ENCODE results near the gene SPDYE1. TPM values are rescaled to one million over a fixed set of nuclear protein-coding genes. Genes with fewer than 3 reads are reported as not detected.
"Not testable (repeated sequence)": the region's sequence is repeated elsewhere in the genome, so short reads cannot be mapped to it uniquely, and the experiment has no call there.

The SPDYE1 gene, protein sequence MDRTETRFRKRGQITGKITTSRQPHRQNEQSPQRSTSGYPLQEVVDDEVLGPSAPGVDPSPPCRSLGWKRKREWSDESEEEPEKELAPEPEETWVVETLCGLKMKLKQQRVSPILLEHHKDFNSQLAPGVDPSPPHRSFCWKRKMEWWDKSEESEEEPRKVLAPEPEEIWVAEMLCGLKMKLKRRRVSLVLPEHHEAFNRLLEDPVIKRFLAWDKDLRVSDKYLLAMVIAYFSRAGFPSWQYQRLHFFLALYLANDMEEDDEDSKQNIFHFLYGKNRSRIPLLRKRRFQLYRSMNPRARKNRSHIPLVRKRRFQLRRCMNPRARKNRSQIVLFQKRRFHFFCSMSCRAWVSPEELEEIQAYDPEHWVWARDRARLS
- not detected for polyA plus RNA-seq (2012; ENCODE audit: insufficient read length, low read depth)

DNA sequence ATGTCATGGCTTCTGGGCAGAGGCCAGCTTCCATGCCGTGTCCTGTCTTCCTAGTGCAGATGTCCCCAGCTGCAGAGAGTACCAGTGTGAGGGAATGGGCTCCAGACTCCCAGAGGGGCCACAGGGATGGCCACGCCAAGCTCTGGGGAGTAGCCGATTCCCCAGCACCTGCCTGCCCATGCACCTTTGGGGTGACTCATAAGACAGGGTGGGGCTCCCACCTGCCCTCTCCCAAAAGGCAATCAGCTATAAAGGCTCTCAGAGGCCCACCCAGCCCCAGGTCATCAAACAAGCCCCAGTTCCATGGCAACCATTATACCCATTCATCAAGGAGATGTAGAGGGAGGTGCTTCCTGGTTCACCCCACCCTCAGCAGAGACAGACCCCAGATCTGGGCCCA, at the start of gene SPDYE1:
SPDYE1 (plus strand) TSS at position 366 of the 400 bp plus-strand sequence. CDS start 2,053 bp downstream, outside the sequence.
- TF ChIP-seq TAF1 (IDR thresholded peaks at IDR 0.05; ENCODE audit: borderline replicate concordance, insufficient read depth, low read length); SIN3A (IDR thresholded peaks at IDR 0.05; ENCODE audit: borderline replicate concordance, insufficient read depth, low read length); FOXP2 (optimal IDR thresholded peaks at IDR 0.05; ENCODE audit: borderline replicate concordance, extremely low read depth, extremely low read length, insufficient read depth): not testable (repeated sequence)

DNA sequence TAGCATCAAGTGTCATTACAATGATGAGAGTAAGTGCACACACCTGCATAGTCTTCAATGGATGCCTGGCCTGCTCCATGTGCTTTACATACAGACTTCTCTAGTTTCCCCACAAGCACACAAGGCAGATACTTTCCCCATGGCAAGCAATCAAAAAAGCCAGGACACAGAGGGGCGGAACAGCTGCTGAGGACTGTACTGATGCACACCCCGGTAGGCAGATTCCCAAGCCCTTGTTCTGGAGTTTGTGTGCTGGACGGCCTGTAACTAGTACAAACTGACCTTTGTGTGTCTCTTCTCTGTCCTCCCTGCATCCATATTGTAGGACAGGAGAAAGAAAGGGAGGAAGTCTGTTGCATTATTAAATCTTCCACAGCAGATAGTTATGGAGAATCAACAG, 45.7 kb upstream of the SPDYE1 start:
- no peak for TF ChIP-seq FOXP2 (optimal IDR thresholded peaks at IDR 0.05; ENCODE audit: borderline replicate concordance, extremely low read depth, extremely low read length, insufficient read depth)
- TF ChIP-seq POLR2AphosphoS5 (IDR thresholded peaks at IDR 0.05; ENCODE audit: low read depth, low read length), result no peak
- TF ChIP-seq TAF1 (IDR thresholded peaks at IDR 0.05; ENCODE audit: borderline replicate concordance, insufficient read depth, low read length), result no peak
- TF ChIP-seq, protein P1, sequence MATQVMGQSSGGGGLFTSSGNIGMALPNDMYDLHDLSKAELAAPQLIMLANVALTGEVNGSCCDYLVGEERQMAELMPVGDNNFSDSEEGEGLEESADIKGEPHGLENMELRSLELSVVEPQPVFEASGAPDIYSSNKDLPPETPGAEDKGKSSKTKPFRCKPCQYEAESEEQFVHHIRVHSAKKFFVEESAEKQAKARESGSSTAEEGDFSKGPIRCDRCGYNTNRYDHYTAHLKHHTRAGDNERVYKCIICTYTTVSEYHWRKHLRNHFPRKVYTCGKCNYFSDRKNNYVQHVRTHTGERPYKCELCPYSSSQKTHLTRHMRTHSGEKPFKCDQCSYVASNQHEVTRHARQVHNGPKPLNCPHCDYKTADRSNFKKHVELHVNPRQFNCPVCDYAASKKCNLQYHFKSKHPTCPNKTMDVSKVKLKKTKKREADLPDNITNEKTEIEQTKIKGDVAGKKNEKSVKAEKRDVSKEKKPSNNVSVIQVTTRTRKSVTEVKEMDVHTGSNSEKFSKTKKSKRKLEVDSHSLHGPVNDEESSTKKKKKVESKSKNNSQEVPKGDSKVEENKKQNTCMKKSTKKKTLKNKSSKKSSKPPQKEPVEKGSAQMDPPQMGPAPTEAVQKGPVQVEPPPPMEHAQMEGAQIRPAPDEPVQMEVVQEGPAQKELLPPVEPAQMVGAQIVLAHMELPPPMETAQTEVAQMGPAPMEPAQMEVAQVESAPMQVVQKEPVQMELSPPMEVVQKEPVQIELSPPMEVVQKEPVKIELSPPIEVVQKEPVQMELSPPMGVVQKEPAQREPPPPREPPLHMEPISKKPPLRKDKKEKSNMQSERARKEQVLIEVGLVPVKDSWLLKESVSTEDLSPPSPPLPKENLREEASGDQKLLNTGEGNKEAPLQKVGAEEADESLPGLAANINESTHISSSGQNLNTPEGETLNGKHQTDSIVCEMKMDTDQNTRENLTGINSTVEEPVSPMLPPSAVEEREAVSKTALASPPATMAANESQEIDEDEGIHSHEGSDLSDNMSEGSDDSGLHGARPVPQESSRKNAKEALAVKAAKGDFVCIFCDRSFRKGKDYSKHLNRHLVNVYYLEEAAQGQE (IDR thresholded peaks at IDR 0.05; ENCODE audit: insufficient read depth in 1 of 2, low read depth in 2 of 2, low read length in 2 of 2), result no peak
- TF ChIP-seq SIN3A (IDR thresholded peaks at IDR 0.05; ENCODE audit: borderline replicate concordance, insufficient read depth, low read length), result no peak

DNA sequence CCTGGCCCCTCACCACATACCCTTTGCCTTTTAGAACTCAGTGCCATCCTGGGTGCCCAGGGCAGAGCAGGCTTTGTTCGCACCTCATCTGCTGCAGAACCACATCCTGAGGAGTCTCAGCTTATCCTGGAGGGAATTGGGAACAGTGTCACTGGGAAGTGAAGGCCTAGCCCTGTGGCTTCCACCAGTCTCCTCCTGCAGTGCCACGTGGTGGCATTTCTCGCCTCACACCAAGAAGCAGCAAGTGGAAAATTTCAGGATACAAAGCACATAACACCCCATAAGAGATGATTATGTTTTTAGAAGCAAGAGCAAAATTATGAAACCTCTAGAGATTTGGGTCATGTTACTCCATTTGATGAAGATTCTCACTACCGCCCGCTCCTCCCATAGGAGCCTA, 44.6 kb upstream of the SPDYE1 start:
- no peak for TF ChIP-seq SIN3A (IDR thresholded peaks at IDR 0.05; ENCODE audit: borderline replicate concordance, insufficient read depth, low read length)
- TF ChIP-seq, protein P1 (IDR thresholded peaks at IDR 0.05; ENCODE audit: insufficient read depth in 1 of 2, low read depth in 2 of 2, low read length in 2 of 2), result no peak
- no peak for TF ChIP-seq TAF1 (IDR thresholded peaks at IDR 0.05; ENCODE audit: borderline replicate concordance, insufficient read depth, low read length)
- no peak for TF ChIP-seq POLR2AphosphoS5 (IDR thresholded peaks at IDR 0.05; ENCODE audit: low read depth, low read length)
- TF ChIP-seq FOXP2 (optimal IDR thresholded peaks at IDR 0.05; ENCODE audit: borderline replicate concordance, extremely low read depth, extremely low read length, insufficient read depth), result no peak

DNA sequence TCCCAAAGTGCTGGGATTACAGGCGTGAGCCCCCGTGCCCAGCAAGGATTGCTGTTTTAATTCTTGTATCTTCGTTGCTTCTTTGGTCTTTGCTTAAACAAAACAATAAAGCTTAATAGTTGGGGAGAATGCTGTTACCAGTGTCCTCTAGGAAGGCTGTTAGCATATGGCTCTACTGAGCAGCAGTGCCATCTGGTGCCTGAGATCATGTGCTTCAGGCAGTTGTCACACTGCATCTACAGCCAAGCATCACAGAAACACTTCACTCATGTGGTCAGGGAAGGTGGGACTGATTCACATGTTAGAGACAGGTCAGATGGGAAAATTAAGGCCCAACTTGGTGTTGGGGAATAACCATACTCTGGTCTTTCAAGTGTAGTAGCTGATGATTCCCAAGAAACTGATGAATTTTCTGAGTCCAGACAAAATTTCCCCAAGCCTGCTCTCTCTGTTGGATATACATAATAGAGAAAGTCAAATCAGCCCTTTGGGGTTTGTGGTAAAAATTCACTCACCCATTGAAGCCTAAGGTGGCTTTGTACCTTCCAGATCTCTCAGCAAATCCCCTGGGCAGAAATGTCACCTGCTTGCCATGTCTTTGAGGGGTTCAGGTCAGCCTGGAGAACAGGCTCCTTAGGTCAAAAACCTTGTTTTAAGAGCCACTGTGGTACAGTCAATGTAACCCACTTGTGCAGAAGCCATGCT, 43.0 kb upstream of the SPDYE1 start:
- TF ChIP-seq SIN3A (IDR thresholded peaks at IDR 0.05; ENCODE audit: borderline replicate concordance, insufficient read depth, low read length) (no peak), TAF1 (IDR thresholded peaks at IDR 0.05; ENCODE audit: borderline replicate concordance, insufficient read depth, low read length) (no peak), POLR2AphosphoS5 (IDR thresholded peaks at IDR 0.05; ENCODE audit: low read depth, low read length) (no peak)

DNA sequence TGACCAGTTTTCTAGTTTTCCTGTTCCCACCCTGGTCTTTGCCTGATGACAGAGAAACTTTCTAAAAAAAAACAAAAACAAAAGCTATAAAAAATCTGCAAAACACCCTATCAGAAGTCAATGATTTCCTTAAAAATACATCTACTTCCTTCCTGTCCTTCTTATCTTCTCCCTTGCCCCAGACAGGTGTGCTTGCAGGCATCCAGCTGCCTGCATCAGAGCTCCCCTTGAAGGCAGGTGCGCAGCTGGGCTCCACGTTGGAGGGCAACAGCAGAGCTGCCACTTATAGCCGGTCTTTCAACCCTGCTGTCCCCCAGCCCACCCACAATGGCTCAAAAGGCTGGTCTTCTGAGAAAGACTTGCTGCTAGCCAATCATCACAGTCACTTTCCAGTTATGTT, 41.7 kb upstream of the SPDYE1 start:
- TF ChIP-seq, protein P1 (IDR thresholded peaks at IDR 0.05; ENCODE audit: insufficient read depth in 1 of 2, low read depth in 2 of 2, low read length in 2 of 2), result no peak
- no peak for TF ChIP-seq POLR2AphosphoS5 (IDR thresholded peaks at IDR 0.05; ENCODE audit: low read depth, low read length)
- no peak for TF ChIP-seq SIN3A (IDR thresholded peaks at IDR 0.05; ENCODE audit: borderline replicate concordance, insufficient read depth, low read length)
- TF ChIP-seq FOXP2 (optimal IDR thresholded peaks at IDR 0.05; ENCODE audit: borderline replicate concordance, extremely low read depth, extremely low read length, insufficient read depth), result no peak
- TF ChIP-seq TAF1 (IDR thresholded peaks at IDR 0.05; ENCODE audit: borderline replicate concordance, insufficient read depth, low read length), result no peak

Data from PFSK-1 (cell line).